Measurements from ENCODE around the gene GPR162.

DNA sequence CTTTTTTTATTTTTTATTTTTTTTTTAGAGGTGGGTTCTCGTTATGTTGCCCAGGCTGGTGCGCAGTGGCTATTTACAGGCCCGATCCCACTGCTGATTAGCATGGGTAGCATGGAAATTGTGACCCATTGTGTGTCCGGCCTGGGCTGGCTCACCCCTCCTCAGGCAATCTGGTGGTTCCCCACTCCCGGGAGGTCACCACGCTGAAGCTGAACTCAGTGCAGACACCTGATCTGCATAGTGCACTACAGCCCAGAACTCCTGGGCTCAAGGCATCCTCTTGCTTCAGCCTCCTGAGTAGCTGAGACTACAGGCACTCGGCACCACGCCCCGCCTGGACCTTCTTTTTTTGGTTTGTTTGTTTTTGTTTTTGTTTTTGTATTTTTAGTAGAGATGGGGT is 37.8 kb upstream of the GPR162 start:
- TF ChIP-seq ZFP3 (CRISPR knock-in tag; IDR thresholded peaks at IDR 0.05): no peak
- TF ChIP-seq, protein P1, sequence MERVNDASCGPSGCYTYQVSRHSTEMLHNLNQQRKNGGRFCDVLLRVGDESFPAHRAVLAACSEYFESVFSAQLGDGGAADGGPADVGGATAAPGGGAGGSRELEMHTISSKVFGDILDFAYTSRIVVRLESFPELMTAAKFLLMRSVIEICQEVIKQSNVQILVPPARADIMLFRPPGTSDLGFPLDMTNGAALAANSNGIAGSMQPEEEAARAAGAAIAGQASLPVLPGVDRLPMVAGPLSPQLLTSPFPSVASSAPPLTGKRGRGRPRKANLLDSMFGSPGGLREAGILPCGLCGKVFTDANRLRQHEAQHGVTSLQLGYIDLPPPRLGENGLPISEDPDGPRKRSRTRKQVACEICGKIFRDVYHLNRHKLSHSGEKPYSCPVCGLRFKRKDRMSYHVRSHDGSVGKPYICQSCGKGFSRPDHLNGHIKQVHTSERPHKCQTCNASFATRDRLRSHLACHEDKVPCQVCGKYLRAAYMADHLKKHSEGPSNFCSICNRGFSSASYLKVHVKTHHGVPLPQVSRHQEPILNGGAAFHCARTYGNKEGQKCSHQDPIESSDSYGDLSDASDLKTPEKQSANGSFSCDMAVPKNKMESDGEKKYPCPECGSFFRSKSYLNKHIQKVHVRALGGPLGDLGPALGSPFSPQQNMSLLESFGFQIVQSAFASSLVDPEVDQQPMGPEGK (CRISPR knock-in tag; IDR thresholded peaks at IDR 0.05; ENCODE audit: borderline replicate concordance): no peak
- TF ChIP-seq, protein P2, sequence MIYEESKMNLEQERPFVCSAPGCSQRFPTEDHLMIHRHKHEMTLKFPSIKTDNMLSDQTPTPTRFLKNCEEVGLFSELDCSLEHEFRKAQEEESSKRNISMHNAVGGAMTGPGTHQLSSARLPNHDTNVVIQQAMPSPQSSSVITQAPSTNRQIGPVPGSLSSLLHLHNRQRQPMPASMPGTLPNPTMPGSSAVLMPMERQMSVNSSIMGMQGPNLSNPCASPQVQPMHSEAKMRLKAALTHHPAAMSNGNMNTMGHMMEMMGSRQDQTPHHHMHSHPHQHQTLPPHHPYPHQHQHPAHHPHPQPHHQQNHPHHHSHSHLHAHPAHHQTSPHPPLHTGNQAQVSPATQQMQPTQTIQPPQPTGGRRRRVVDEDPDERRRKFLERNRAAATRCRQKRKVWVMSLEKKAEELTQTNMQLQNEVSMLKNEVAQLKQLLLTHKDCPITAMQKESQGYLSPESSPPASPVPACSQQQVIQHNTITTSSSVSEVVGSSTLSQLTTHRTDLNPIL (CRISPR knock-in tag; IDR thresholded peaks at IDR 0.05; ENCODE audit: low read depth): no peak
- TF ChIP-seq BACH2 (CRISPR knock-in tag; IDR thresholded peaks at IDR 0.05; ENCODE audit: borderline replicate concordance): no peak
- no peak for TF ChIP-seq RARB (CRISPR knock-in tag; IDR thresholded peaks at IDR 0.05)
- TF ChIP-seq, protein P3, sequence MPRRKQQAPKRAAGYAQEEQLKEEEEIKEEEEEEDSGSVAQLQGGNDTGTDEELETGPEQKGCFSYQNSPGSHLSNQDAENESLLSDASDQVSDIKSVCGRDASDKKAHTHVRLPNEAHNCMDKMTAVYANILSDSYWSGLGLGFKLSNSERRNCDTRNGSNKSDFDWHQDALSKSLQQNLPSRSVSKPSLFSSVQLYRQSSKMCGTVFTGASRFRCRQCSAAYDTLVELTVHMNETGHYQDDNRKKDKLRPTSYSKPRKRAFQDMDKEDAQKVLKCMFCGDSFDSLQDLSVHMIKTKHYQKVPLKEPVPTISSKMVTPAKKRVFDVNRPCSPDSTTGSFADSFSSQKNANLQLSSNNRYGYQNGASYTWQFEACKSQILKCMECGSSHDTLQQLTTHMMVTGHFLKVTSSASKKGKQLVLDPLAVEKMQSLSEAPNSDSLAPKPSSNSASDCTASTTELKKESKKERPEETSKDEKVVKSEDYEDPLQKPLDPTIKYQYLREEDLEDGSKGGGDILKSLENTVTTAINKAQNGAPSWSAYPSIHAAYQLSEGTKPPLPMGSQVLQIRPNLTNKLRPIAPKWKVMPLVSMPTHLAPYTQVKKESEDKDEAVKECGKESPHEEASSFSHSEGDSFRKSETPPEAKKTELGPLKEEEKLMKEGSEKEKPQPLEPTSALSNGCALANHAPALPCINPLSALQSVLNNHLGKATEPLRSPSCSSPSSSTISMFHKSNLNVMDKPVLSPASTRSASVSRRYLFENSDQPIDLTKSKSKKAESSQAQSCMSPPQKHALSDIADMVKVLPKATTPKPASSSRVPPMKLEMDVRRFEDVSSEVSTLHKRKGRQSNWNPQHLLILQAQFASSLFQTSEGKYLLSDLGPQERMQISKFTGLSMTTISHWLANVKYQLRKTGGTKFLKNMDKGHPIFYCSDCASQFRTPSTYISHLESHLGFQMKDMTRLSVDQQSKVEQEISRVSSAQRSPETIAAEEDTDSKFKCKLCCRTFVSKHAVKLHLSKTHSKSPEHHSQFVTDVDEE (CRISPR knock-in tag; IDR thresholded peaks at IDR 0.05): no peak
- no peak for TF ChIP-seq ESRRG (CRISPR knock-in tag; IDR thresholded peaks at IDR 0.05)
- TF ChIP-seq ZC3H10 (CRISPR knock-in tag; IDR thresholded peaks at IDR 0.05): no peak
